Brain microvascular endothelial cell (primary cell): ENCODE measurements around the gene HOXB2.
A peak's percentile ranks its signal among the peaks of the same experiment; 100 is the strongest.

Source experiments
- DNase-seq: peaks from one replicate; pipeline ENCODE4 v3.0.0-alpha.2; 2020
- H3K27ac ChIP-seq: fragments of 250-450 bp; sonication (Bioruptor Pico); 2 replicates; pipeline ENCODE4 v1.5.1; 2020; ENCODE audit warnings: mild to moderate bottlenecking, moderate library complexity
- H3K27me3 ChIP-seq: fragments of 250-450 bp; sonication (Bioruptor Pico); replicated peaks from 2 replicates; pipeline ENCODE4 v1.5.1; 2020; ENCODE audit warnings: mild to moderate bottlenecking
- H3K36me3 ChIP-seq: fragments of 250-450 bp; sonication (Bioruptor Pico); replicated peaks from 2 replicates; pipeline ENCODE4 v1.5.1; 2020; ENCODE audit warnings: mild to moderate bottlenecking
- H3K4me3 ChIP-seq: 2 replicates; pipeline ENCODE4 v1.5.1; 2011; ENCODE audit warnings: low read depth, mild to moderate bottlenecking, control low read depth, low read length, moderate library complexity
- CTCF ChIP-seq: IDR thresholded peaks from 2 replicates; pipeline ENCODE4 v1.5.1; 2011; ENCODE audit warnings: low read depth, mild to moderate bottlenecking, moderate library complexity, low read length, control low read depth, inconsistent platforms; ENCODE audit errors: missing control alignments
- in situ Hi-C: cut with HindIII; loops from 2 replicates; pipeline ENCODE4 v1.10.0; 2017; ENCODE audit warnings: low sequenced_read_pairs, low pct_ligation_motif_present

The HOXB2 gene

GRCh38 chr17:48542698-48543106 is 2.2 kb downstream of the HOXB2 start:
- H3K36me3 ChIP-seq: no peaks in the 10 kb centered on the region
- H3K27me3 ChIP-seq: peaks cover 77% of the 10 kb centered on the region
- TF ChIP-seq CTCF: no peak
- DNase-seq: no peak
- H3K4me3 ChIP-seq: peak overlapping the region; percentile 75
- H3K27ac ChIP-seq: no peak overlapping the region
- in situ Hi-C loops: no loop called here

- Histone ChIP-seq H3K27ac (no peak overlapping the region), H3K27me3 (peaks cover 72% of the 10 kb centered on the region), H3K36me3 (no peaks in the 10 kb centered on the region), H3K4me3 (peak overlapping the region; percentile 75)
- no peak for TF ChIP-seq CTCF
- in situ Hi-C loops: no loop called here
- DNase-seq: no peak
These were observed 2.7 kb downstream of the HOXB2 start for GRCh38 chr17:48542114-48542656.

- DNase-seq: no peak
- Histone ChIP-seq H3K27ac (no peak overlapping the region), H3K36me3 (no peaks in the 10 kb centered on the region), H3K27me3 (peaks cover 67% of the 10 kb centered on the region), H3K4me3 (peak overlapping the region; percentile 75)
- in situ Hi-C loops: no loop called here
- no peak for TF ChIP-seq CTCF
These were observed 3.3 kb downstream of the HOXB2 start for GRCh38 chr17:48541577-48542113.

- Histone ChIP-seq H3K36me3 (no peaks in the 10 kb centered on the region), H3K27ac (no peak overlapping the region), H3K4me3 (peak overlapping the region; percentile 75), H3K27me3 (peaks cover 61% of the 10 kb centered on the region)
- no peak for DNase-seq
- in situ Hi-C loops: no loop called here
- TF ChIP-seq CTCF: no peak
These were observed 3.8 kb downstream of the HOXB2 start for GRCh38 chr17:48541036-48541576.

- no peak overlapping the region for H3K4me3 ChIP-seq
- no peaks in the 10 kb centered on the region for H3K36me3 ChIP-seq
- no peak for TF ChIP-seq CTCF
- peaks cover 54% of the 10 kb centered on the region for H3K27me3 ChIP-seq
- no peak overlapping the region for H3K27ac ChIP-seq
- in situ Hi-C loops: no loop called here
- DNase-seq: no peak
These were observed 4.7 kb downstream of the HOXB2 start for GRCh38 chr17:48540213-48540612.

- no peak for DNase-seq
- Histone ChIP-seq H3K36me3 (no peaks in the 10 kb centered on the region), H3K27ac (no peak overlapping the region), H3K4me3 (no peak overlapping the region), H3K27me3 (peaks cover 46% of the 10 kb centered on the region)
- no peak for TF ChIP-seq CTCF
- in situ Hi-C loops: no loop called here
These were observed 5.7 kb downstream of the HOXB2 start for GRCh38 chr17:48539177-48539576.
